Measurements from ENCODE around the gene CD81. TPM values are rescaled to one million over a fixed set of nuclear protein-coding genes. Genes with fewer than 3 reads are reported as not detected.

Gene CD81
- total and polyA plus RNA-seq, 9 of the 15 experiments (the other 6 are each of a cell fraction or from before 2014, with no cell fraction given) = 2.4 to 189 (median 61.7) TPM

GRCh38 chr11:2393941-2394817 is 17.1 kb downstream of the CD81 start (continued):
- TF ChIP-seq HLTF (IDR thresholded peaks at IDR 0.05) = no peak
- no peak for TF ChIP-seq HDAC6 (IDR thresholded peaks at IDR 0.05; ENCODE audit: low read depth, low read length)
- TF ChIP-seq GTF3C2 (IDR thresholded peaks at IDR 0.05; ENCODE audit: borderline replicate concordance, extremely low read depth, insufficient read length) = no peak

- Histone ChIP-seq H3K79me2 (ENCODE audit: control insufficient read depth, insufficient read depth, low read length) (peaks cover 30% of the 10 kb centered on the region), H3K9me3 (replicated peaks; ENCODE audit: control insufficient read depth, insufficient read depth, low read depth, low read length) (no peaks in the 10 kb centered on the region), H3K4me1 (replicated peaks in 1 of 2; ENCODE audit: control insufficient read depth in 2 of 2, insufficient read depth in 2 of 2, low read length in 2 of 2) (peaks cover 9 to 83% of the 10 kb centered on the region in 2 experiments; a peak in 4 of 5 replicates), H3K4me3 (no peak overlapping the region), H3K36me3 (ENCODE audit: control insufficient read depth, insufficient read depth, low read length) (peaks cover 74% of the 10 kb centered on the region; the same call in 2 of the 3 replicates), H3K9ac (ENCODE audit: insufficient read depth in 1 of 2, low read depth in 2 of 2, low read length in 2 of 2) (peak overlapping the region in 1 of 2 experiments; percentile 68; a peak in 1 of 4 replicates), H4K20me1 (replicated peaks; ENCODE audit: control insufficient read depth, insufficient read depth, low read length) (peaks cover 20% of the 10 kb centered on the region), H3K27ac (ENCODE audit: extremely low read depth, low read depth, low read length) (no peak overlapping the region), H3K9me1 (ENCODE audit: control insufficient read depth, insufficient read depth, low read length) (peaks cover 11% of the 10 kb centered on the region), H2AFZ (ENCODE audit: low read depth, low read length) (no peak overlapping the region), H3K27me3 (ENCODE audit: control insufficient read depth in 2 of 2, insufficient read depth in 2 of 2, low read length in 2 of 2) (no peaks in the 10 kb centered on the region), H3K4me2 (ENCODE audit: insufficient read depth, low read length) (no peak overlapping the region)
- DNase-seq (ENCODE audit: extremely low read depth in 1 of 4, low spot score in 3 of 4) (no peak), FAIRE-seq (no peak), ATAC-seq (no peak)
- CTCF ChIA-PET (ENCODE audit: low intra/inter-chr PET ratio) = no interaction called here
- intact Hi-C loops (cut with micrococcal nuclease) = no loop called here
- WGBS (ENCODE audit: insufficient coverage, low coverage, missing lambda C conversion rate) = 92% methylated on average over 6 of the region's 8 CpGs
- BruUV-seq (replicated peaks) = no TSS peak
- peak; percentile 5; the same call in 1 of the 2 replicates for TF ChIP-seq POLR2G (IDR thresholded peaks at IDR 0.05; ENCODE audit: low read depth, low read length)
- TF ChIP-seq POLR2A (conservative IDR thresholded peaks at IDR 0.05) = no peak
- POLR2A ChIA-PET = interaction anchor here (0.7 kb wide), 1 partner anchor 12 kb away, joined by 3 read pairs; no protein-coding TSS in a partner anchor
- in situ Hi-C loops (cut with MboI) = no loop called here
These were observed 17.7 kb downstream of the CD81 start for GRCh38 chr11:2394818-2395105.
